SU-DHL-6 (cell line): ENCODE results near the gene RAB8A.

Source experiments
- H2AFZ ChIP-seq: fragments of 200-600 bp; sonication (generic); 2 replicates; pipeline ENCODE4 v1.6.1; 2014; ENCODE audit warnings: low read depth, mild to moderate bottlenecking, moderate library complexity, mixed read lengths, antibody characterized with exemption, low read length; ENCODE audit not compliant: severe bottlenecking
- H3F3A ChIP-seq: fragments of 200-600 bp; shearing (Covaris generic); 2 replicates; pipeline ENCODE4 v1.6.0; 2016; ENCODE audit warnings: antibody characterized with exemption, mild to moderate bottlenecking; ENCODE audit not compliant: insufficient read depth
- H3K27ac ChIP-seq: fragments of 200-600 bp; sonication (generic); 2 replicates; pipeline ENCODE4 v1.5.1; 2016; ENCODE audit warnings: low read depth, mild to moderate bottlenecking, low read length, moderate library complexity, mixed read lengths
- H3K27me3 ChIP-seq: fragments of 200-600 bp; sonication (generic), shearing (Covaris generic); 2 replicates; pipeline ENCODE4 v1.6.0; 2014; ENCODE audit warnings: mild to moderate bottlenecking, low read length
- H3K36me3 ChIP-seq: fragments of 200-600 bp; sonication (generic); 2 replicates; pipeline ENCODE4 v1.6.1; 2014; ENCODE audit warnings: mild to moderate bottlenecking, low read length, mixed read lengths
- H3K4me2 ChIP-seq: fragments of 300-600, 200-600 bp; shearing (Covaris generic), sonication (generic); 2 replicates; pipeline ENCODE4 v1.6.0; 2014; ENCODE audit warnings: low read length, low read depth, mild to moderate bottlenecking; ENCODE audit not compliant: poor library complexity, severe bottlenecking
- H3K4me3 ChIP-seq: fragments of 200-600 bp; sonication (generic); 2 replicates; pipeline ENCODE4 v1.5.1; 2014; ENCODE audit warnings: antibody characterized with exemption, low read length, mild to moderate bottlenecking, mixed read lengths; ENCODE audit not compliant: insufficient read depth, poor library complexity, severe bottlenecking
- H3K79me2 ChIP-seq: fragments of 200-600 bp; sonication (generic); 2 replicates; pipeline ENCODE4 v1.6.1; 2014; ENCODE audit warnings: mild to moderate bottlenecking, low read length, moderate library complexity; ENCODE audit not compliant: insufficient read depth
- H3K9ac ChIP-seq: fragments of 200-600 bp; sonication (generic); 2 replicates; pipeline ENCODE4 v1.7.0; 2014; ENCODE audit warnings: mild to moderate bottlenecking, low read length
- H3K9me2 ChIP-seq: fragments of 200-600 bp; sonication (generic); replicated peaks from 2 replicates; pipeline ENCODE4 v1.6.1; 2014; ENCODE audit warnings: low read length; ENCODE audit not compliant: insufficient read depth
- H3K9me3 ChIP-seq: fragments of 200-600 bp; sonication (generic); 2 replicates; pipeline ENCODE4 v1.6.1; 2014; ENCODE audit warnings: low read length, mixed read lengths; ENCODE audit not compliant: insufficient read depth
- H4K20me1 ChIP-seq: fragments of 200-600 bp; sonication (generic); 2 replicates; pipeline ENCODE4 v1.6.1; 2014; ENCODE audit warnings: low read depth, mild to moderate bottlenecking, antibody characterized with exemption, low read length, moderate library complexity, mixed read lengths
- CTCF ChIP-seq: fragments of 200-600 bp; sonication (generic); IDR thresholded peaks from one replicate; pipeline ENCODE4 v1.5.1; 2017; ENCODE audit warnings: antibody characterized with exemption, mild to moderate bottlenecking, low read length, moderate library complexity; ENCODE audit not compliant: insufficient read depth, poor library complexity, severe bottlenecking
- EZH2phosphoT487 ChIP-seq: fragments of 200-600 bp; sonication (generic), shearing (Covaris generic); conservative IDR thresholded peaks from 2 replicates; pipeline ENCODE4 v1.6.1; 2018; ENCODE audit warnings: mild to moderate bottlenecking, antibody characterized with exemption, low read length, moderate library complexity, mixed read lengths

Gene RAB8A

GRCh38 chr19:16121967-16122366 is 10.3 kb downstream of the RAB8A start:
- Histone ChIP-seq H3K79me2 (peaks cover 22% of the 10 kb centered on the region), H3K4me2 (no peak overlapping the region), H3K9me2 (no peaks in the 10 kb centered on the region), H3K9ac (no peak overlapping the region), H2AFZ (no peak overlapping the region), H3K27me3 (no peaks in the 10 kb centered on the region), H3K4me3 (no peak overlapping the region), H3K27ac (no peak overlapping the region), H4K20me1 (no peaks in the 10 kb centered on the region), H3K36me3 (peaks cover 5% of the 10 kb centered on the region; the same call in 1 of the 2 replicates), H3F3A (peaks cover 23% of the 10 kb centered on the region), H3K9me3 (no peaks in the 10 kb centered on the region)
- TF ChIP-seq EZH2phosphoT487, result no peak
- no peak for TF ChIP-seq CTCF

GRCh38 chr19:16124953-16125352 is 13.3 kb downstream of the RAB8A start:
- no peaks in the 10 kb centered on the region for H3K36me3 ChIP-seq
- no peak for TF ChIP-seq CTCF
- TF ChIP-seq EZH2phosphoT487, result no peak
- H3K79me2 ChIP-seq, result peaks cover 14% of the 10 kb centered on the region
- H3K9me3 ChIP-seq, result no peaks in the 10 kb centered on the region
- H4K20me1 ChIP-seq, result no peaks in the 10 kb centered on the region
- H3K9ac ChIP-seq, result no peak overlapping the region
- peaks cover 2% of the 10 kb centered on the region; the same call in 1 of the 2 replicates for H3F3A ChIP-seq
- no peak overlapping the region for H3K4me3 ChIP-seq
- H3K27ac ChIP-seq, result no peak overlapping the region
- H3K4me2 ChIP-seq, result no peak overlapping the region
- H2AFZ ChIP-seq, result no peak overlapping the region
- H3K27me3 ChIP-seq, result no peaks in the 10 kb centered on the region
- no peaks in the 10 kb centered on the region for H3K9me2 ChIP-seq

- Histone ChIP-seq H3K4me3 (no peak overlapping the region), H2AFZ (no peak overlapping the region), H3K4me2 (no peak overlapping the region), H3K27me3 (no peaks in the 10 kb centered on the region), H3K9ac (no peak overlapping the region), H3K9me3 (no peaks in the 10 kb centered on the region), H3K79me2 (peaks cover 12% of the 10 kb centered on the region; the same call in 1 of the 2 replicates), H3K36me3 (peaks cover 6% of the 10 kb centered on the region), H3K9me2 (no peaks in the 10 kb centered on the region), H3F3A (no peaks in the 10 kb centered on the region), H3K27ac (no peak overlapping the region), H4K20me1 (no peaks in the 10 kb centered on the region)
- no peak for TF ChIP-seq CTCF
- TF ChIP-seq EZH2phosphoT487, result no peak
Observed at GRCh38 chr19:16125737-16126495, 14.2 kb downstream of the RAB8A start.
